Osteocyte (in vitro differentiated cells): ENCODE data around the gene IQSEC3. TPM values are rescaled to one million over a fixed set of nuclear protein-coding genes. Genes with fewer than 3 reads are reported as not detected.

Source experiments
- DNase-seq: peaks from one replicate; pipeline ENCODE4 v3.0.0; 2021; ENCODE audit warnings: mixed read lengths; ENCODE audit not compliant: unreplicated experiment; ENCODE audit errors: extremely low spot score
- H3K27ac Mint-ChIP-seq: one replicate; pipeline ENCODE4 v1.8.0; 2021; ENCODE audit warnings: mild to moderate bottlenecking, mixed read lengths; ENCODE audit not compliant: unreplicated experiment
- H3K27me3 Mint-ChIP-seq: one replicate; pipeline ENCODE4 v1.8.0; 2021; ENCODE audit warnings: mixed read lengths; ENCODE audit not compliant: unreplicated experiment
- H3K36me3 Mint-ChIP-seq: one replicate; pipeline ENCODE4 v1.8.0; 2021; ENCODE audit warnings: mixed read lengths; ENCODE audit not compliant: unreplicated experiment
- H3K4me1 Mint-ChIP-seq: one replicate; pipeline ENCODE4 v1.8.0; 2021; ENCODE audit warnings: mixed read lengths; ENCODE audit not compliant: unreplicated experiment
- H3K4me3 Mint-ChIP-seq: one replicate; pipeline ENCODE4 v1.8.0; 2021; ENCODE audit warnings: mild to moderate bottlenecking, moderate library complexity, mixed read lengths; ENCODE audit not compliant: unreplicated experiment
- H3K9me3 Mint-ChIP-seq: one replicate; pipeline ENCODE4 v1.8.0; 2021; ENCODE audit warnings: mixed read lengths; ENCODE audit not compliant: unreplicated experiment
- total RNA-seq: library from RNA; stranded (reverse); gene quantifications from 2 replicates; pipeline ENCODE4 v1.2.1, GENCODE V29; 2021
- TF ChIP-seq, protein P1 (sequence below): fragments of 200-600 bp; sonication (generic); IDR thresholded peaks from 2 replicates; pipeline ENCODE4 v1.5.0; 2021; ENCODE audit warnings: antibody characterized with exemption, mild to moderate bottlenecking, moderate library complexity

Gene IQSEC3
- total RNA-seq, 1 donor from 2014 or later = 0.56 TPM

- Mint-ChIP-seq H3K4me3 (no peak overlapping the region), H3K27ac (no peak overlapping the region), H3K4me1 (peaks cover 39% of the 10 kb centered on the region), H3K27me3 (peaks cover 14% of the 10 kb centered on the region), H3K9me3 (no peaks in the 10 kb centered on the region), H3K36me3 (no peaks in the 10 kb centered on the region)
- DNase-seq = no peak
- TF ChIP-seq, protein P1, sequence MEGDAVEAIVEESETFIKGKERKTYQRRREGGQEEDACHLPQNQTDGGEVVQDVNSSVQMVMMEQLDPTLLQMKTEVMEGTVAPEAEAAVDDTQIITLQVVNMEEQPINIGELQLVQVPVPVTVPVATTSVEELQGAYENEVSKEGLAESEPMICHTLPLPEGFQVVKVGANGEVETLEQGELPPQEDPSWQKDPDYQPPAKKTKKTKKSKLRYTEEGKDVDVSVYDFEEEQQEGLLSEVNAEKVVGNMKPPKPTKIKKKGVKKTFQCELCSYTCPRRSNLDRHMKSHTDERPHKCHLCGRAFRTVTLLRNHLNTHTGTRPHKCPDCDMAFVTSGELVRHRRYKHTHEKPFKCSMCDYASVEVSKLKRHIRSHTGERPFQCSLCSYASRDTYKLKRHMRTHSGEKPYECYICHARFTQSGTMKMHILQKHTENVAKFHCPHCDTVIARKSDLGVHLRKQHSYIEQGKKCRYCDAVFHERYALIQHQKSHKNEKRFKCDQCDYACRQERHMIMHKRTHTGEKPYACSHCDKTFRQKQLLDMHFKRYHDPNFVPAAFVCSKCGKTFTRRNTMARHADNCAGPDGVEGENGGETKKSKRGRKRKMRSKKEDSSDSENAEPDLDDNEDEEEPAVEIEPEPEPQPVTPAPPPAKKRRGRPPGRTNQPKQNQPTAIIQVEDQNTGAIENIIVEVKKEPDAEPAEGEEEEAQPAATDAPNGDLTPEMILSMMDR = no peak
Observed at GRCh38 chr12:167959-168600, 101.5 kb downstream of the IQSEC3 start.

DNA sequence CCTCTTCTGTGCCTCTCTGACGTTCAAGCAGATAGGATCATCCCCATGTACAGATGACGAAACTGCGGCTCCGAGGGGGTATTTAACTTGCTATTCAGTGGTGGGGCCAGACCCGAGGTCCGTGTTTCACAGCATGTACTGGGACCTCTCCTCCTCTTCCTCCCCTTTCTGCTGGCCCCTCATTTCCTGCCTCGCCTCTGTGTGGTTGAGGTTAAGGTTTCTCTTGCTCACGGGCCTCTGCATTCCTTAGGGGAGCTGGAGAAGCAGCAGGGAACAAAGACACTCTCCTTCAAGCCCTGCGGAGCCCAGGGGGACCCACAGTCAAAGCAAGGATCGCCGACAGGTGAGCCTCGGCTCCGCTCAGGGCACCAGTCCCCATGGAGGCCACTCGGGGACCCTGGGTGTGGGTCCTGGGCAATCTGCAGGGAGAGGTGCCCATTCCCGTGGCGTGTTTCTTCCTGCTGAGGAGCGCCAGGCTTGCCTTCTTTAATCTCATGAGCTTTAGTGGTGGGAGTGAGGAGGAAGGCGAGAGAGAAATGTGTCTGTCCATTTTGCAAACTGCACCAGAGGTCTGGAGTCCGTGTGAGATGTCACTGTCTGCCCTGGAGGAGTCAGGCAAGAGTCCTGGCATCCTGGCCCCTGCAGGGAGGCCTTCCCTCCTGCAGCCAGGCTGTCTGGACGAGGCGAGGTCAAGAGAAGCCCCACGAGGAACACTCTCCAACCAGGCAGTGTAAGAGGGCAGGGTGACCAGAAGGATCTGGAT, 102.4 kb downstream of the IQSEC3 start:
- H3K27me3 Mint-ChIP-seq = peaks cover 14% of the 10 kb centered on the region
- peaks cover 39% of the 10 kb centered on the region for H3K4me1 Mint-ChIP-seq
- H3K9me3 Mint-ChIP-seq = no peaks in the 10 kb centered on the region
- H3K27ac Mint-ChIP-seq = no peak overlapping the region
- no peak overlapping the region for H3K4me3 Mint-ChIP-seq
- TF ChIP-seq, protein P1 = no peak
- DNase-seq = no peak
- H3K36me3 Mint-ChIP-seq = no peaks in the 10 kb centered on the region

- no peak for DNase-seq
- no peaks in the 10 kb centered on the region for H3K36me3 Mint-ChIP-seq
- no peaks in the 10 kb centered on the region for H3K9me3 Mint-ChIP-seq
- H3K4me3 Mint-ChIP-seq = no peak overlapping the region
- peaks cover 39% of the 10 kb centered on the region for H3K4me1 Mint-ChIP-seq
- no peak overlapping the region for H3K27ac Mint-ChIP-seq
- TF ChIP-seq, protein P1 = no peak
- H3K27me3 Mint-ChIP-seq = peaks cover 14% of the 10 kb centered on the region
Observed at GRCh38 chr12:169528-170370, 103.2 kb downstream of the IQSEC3 start.

- Mint-ChIP-seq H3K4me1 (peaks cover 42% of the 10 kb centered on the region), H3K4me3 (no peak overlapping the region), H3K27ac (no peak overlapping the region), H3K9me3 (no peaks in the 10 kb centered on the region), H3K36me3 (no peaks in the 10 kb centered on the region), H3K27me3 (peaks cover 12% of the 10 kb centered on the region)
- DNase-seq = no peak
- TF ChIP-seq, protein P1 = no peak
Observed at GRCh38 chr12:170371-171225, 104.0 kb downstream of the IQSEC3 start.
